GOT3 (cell line): Measurements from ENCODE around the gene KRTAP10-2.
"Not testable (repeated sequence)": the region's sequence is repeated elsewhere in the genome, so short reads cannot be mapped to it uniquely, and the experiment has no call there.

Source experiments
- DNase-seq: peaks from one replicate; lab custom pipeline; 2025; ENCODE audit warnings: mixed read lengths; lab: John Stamatoyannopoulos, UW

Gene KRTAP10-2, protein sequence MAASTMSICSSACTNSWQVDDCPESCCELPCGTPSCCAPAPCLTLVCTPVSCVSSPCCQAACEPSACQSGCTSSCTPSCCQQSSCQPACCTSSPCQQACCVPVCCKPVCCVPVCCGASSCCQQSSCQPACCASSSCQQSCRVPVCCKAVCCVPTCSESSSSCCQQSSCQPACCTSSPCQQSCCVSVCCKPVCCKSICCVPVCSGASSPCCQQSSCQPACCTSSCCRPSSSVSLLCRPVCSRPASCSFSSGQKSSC

DNA sequence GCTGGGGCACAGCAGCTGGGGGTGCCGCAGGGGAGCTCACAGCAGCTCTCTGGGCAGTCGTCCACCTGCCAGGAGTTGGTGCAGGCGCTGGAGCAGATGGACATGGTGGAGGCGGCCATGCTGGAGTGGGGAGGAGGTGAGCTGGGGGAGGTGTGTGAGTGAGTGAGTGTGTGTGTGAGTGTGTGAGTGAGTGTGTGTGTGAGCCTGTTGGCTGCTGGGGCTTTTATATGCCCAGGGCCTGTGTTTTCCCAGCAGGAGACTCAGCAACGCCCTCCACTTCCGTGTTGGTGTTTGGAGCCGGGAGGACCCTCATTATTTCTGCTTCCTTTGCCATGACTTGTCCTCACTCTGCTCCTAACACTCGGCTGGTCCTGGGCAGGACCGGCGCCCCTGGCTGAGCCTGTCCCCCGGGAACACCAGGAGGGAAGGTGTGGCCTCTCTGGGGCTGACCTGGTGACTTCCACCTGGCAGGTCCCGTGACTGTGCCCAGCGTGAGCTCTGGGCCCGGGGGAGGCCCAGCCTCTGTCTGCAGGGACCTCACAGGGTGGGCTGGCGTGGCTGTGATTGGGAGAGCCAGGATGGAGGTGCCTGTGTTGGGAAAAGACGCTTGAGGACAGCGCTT, at the start of gene KRTAP10-2:
TSS of gene KRTAP10-2 (minus strand) at position 166 of the 622 bp plus-strand sequence. CDS start at position 119, 47 bp downstream.
- no peak for DNase-seq

DNA sequence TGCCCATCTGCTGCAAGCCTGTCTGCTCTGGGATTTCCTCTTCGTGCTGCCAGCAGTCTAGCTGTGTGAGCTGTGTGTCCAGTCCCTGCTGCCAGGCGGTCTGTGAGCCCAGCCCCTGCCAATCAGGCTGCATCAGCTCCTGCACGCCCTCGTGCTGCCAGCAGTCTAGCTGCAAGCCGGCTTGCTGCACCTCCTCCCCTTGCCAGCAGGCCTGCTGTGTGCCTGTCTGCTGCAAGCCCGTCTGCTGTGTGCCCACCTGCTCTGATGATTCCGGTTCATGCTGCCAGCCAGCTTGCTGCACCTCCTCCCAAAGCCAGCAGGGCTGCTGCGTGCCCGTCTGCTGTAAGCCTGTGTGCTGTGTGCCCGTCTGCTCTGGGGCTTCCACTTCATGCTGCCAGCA, 49.8 kb upstream of the KRTAP10-2 start:
- not testable (repeated sequence) for DNase-seq

DNA sequence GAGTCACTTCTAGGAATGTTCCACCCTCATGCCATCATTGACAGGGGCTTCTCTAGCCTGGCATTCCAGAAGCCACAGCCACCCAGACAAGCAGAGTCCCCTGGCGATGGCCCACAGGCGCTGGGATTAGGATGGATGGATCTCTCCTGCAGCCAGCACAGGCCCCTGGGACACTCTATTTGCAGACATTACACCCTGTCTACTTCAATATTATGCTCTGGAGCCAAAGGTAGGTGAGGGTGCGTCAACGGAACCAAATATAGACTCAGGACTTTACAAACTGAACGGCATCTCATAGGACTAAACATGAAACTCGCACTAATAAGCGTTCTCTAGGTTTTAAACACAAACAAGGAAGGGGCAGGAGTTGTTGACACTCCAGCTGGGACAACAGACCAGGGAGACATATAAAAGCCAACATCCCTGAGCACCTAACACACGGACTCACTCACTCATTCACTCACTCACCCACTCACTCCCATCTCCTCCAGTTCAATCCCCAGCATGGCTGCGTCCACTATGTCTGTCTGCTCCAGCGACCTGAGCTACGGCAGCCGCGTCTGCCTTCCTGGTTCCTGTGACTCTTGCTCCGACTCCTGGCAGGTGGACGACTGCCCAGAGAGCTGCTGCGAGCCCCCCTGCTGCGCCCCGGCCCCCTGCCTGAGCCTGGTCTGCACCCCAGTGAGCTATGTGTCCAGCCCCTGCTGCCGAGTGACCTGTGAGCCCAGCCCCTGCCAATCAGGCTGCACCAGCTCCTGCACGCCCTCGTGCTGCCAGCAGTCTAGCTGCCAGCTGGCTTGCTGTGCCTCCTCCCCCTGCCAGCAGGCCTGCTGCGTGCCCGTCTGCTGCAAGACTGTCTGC, 49.0 kb upstream of the KRTAP10-2 start, which contains the start of gene KRTAP10-7:
TSS of gene KRTAP10-7 (plus strand) at position 480 of the 861 bp plus-strand sequence. CDS start at position 505, 25 bp downstream.
- not testable (repeated sequence) for DNase-seq

DNA sequence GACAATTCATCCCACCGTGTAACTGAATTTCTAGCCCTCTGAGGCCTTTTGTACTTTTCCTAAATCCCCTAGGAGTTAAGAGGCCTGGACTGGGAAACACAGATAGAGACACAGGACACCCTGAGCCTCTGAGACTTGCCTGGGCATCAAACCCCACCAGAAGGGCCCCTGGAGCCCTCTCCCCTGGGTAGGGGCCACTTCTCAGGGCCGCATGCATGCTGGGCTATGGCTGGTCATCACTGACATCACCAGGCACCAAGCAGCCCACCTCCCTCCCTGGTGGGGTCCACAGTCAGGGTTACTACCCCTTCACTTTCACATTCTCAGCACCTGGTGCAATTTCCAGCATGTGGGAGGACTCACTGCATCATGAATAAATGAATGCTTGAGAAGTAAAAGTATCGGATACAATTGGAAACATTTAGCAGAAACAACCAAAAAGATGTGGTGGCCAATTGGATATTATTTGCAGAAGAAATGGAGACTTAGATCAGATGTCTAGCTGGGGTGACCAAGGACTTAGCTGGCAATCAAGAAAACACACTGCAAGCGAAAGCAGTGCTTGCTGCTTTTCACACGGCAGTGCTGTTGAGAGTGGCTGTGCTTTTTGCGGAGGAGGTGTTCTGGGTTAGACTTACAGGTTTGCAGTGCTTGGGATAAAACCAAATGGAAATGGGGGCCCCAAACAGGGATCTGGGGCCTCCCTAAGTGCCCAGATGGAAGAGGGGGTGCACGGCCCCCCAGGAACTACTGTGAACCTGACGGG, 48.1 kb upstream of the KRTAP10-2 start:
- no peak for DNase-seq

DNA sequence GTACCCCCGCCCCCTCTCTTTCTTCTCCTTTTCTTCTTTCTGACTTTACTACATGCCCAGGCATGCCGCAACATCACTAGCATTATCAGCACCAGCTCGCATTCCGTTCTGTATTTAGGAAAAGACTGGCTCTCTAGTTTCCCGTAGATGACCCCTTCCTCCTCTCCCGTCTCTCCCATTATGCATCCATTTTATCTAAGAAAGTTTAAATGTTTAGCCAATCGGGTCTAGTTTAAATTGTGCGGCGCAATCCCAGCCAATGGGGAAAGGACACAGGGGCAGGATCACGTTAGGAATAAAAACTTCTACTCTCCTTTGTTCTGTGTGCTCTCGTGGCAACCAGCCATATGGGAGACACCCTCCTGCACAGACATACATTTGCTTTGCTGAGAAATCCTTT, 46.8 kb upstream of the KRTAP10-2 start:
- no peak for DNase-seq

DNA sequence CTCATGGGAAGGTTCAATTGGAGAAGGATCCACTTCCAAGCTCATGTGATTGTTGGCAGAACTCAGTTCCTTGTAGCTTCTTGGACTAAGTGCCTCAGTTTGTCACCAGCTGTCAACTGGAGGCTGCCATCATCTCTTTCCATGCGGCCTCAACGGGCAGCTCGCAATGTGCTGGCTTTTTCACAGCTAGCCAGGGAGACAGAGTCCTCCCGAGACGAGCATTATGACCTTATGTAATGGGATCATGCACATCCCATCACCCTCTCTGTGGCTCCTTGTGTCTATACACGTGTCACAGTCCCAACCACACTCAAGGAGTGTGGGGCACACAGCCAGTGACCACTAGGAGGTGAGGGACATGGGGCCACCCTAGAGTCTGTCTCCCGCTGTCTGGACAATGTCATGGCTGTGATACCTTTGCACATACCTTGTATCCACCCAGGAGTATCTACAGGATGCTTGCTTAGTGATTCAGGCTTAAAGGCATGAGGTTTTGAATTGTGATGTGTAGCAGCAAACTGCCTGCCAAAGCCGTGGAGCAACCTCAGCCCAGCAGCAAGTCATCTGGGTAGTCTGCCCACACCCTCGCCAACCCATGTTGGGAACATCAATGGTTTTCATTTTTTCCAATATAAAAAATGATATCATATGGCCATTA, 44.9 kb upstream of the KRTAP10-2 start:
- DNase-seq, result no peak

DNA sequence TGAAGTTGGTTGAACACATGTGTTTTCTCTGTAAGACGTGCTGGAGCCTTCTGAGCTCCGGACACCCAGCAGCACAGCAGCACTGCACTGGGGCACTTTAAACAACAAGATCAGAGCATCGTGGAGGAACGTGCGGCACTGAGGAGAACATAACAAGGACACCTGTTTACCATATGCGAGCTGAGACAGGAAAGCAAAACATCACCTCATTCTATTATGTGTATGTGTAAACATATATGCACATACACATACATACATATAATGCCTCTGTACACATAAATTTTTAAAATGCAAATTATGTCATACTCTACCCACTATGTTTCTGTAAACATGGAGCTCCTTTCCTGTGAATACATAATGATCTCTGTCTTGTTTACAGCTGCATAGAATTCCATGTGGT, 44.2 kb upstream of the KRTAP10-2 start:
- DNase-seq, result no peak

DNA sequence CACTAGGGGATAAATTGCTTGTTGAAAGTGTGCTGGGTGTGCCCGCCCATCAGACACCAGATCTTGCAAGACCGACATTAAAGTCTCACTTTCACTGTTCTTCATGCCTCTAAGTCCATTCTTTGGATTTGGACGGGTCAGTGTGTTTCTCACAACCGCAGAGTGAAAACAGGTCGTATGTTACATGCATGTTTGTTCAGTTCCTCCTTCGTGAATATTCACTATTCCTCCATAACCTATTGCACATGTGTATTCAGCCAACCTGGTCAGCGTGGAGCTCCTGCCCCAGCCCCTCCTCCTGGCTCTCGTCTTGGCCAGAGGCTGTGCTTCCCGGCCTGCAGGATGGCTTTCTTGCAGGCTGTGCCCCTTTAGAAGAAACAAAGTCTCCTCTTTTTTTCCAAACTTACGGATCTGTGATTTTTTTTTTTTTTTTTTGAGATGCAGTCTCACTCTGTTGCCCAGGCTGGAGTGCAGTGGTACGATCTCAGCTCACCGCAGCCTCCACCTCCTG, 43.2 kb upstream of the KRTAP10-2 start:
- DNase-seq, result no peak

DNA sequence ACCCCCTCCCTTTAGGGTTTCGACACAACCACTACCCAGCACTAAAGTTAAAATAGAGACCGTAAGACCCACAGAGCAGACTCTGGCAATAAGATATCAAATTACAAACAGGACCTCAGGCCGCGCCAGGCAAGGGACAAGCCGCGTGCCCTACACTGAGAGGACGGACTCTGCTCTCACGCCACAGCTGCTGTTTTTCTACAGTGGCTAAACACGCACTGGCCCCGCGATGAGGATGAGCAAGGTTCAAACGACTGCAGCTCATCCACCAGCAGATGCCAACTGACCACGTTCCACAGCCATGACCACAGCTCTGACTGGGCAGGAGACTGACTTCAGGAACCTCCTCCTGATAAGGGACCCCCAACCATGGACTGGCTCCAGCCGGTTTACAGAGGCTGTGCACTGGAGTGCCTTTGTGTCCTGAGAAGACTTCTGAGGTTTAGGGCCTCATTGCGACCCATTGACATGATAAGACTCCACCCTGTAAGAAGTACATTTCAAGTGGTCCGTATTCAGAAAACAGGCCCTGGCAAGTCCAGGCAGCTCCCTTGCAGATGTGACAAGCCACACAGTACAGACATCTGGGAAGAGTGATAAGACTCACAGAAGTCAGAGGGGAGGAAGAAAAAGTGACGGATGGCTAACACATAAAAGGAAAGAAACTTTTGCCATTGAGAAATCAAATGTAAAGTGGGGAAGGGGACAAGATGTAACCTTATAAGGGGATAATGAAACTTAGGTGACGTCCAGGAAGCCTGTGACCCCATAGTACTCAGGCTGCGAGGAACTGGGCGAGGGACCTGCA, 42.5 kb upstream of the KRTAP10-2 start:
- no peak for DNase-seq

DNA sequence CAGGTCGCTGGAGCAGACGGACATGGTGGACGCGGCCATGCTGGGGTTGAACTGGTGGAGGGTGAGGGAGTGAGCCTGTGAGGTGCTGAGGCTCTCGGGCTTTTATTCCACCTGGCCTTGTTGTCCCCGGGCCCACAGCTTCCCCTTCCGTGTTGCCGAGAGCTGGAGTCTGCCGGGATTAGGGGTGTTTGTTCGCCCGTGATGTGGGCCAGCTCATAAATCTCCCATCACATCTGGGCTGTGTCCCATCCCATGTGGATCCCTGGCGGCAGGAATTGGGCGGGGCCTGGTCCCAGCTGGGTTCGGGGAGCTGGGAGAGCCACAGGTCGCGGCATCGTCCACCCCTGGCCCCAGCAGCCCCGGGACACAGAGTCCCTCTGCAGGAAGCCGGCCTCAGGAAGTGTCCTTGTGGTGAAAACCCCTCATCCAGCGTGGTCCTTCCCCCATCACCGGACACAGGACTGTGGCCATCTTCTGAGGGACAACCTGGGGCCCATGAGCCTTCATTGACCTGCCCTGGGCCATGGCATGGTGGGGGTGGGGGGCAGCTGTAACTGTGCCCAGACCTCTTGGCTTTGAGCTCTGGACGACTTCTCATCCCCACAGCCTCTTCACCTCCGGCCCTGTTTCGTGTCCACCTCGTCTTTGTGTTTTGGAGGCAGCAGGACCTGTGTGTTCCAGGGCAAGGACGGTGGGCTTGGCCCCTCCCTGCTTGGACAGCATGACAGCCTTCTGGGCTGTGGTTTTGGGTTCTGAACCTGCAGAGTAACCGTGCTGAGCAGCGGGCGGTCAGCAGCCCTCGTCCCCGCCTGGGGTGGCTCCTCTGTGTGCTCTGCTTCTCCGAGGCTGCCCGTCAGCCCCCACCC, 41.4 kb upstream of the KRTAP10-2 start, which contains the start of gene KRTAP10-6:
TSS of gene KRTAP10-6 (minus strand) at position 60 of the 866 bp plus-strand sequence. CDS start at position 39, 21 bp downstream.
- DNase-seq, result no peak

DNA sequence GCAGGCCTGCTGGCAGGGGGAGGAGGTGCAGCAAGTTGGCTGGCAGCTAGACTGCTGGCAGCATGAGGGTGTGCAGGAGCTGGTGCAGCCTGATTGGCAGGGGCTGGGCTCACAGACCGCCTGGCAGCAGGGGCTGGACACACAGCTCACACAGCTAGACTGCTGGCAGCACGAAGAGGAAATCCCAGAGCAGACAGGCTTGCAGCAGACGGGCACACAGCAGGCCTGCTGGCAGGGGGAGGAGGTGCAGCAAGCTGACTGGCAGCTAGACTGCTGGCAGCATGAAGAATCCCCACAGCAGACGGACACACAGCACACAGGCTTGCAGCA, 40.5 kb upstream of the KRTAP10-2 start:
- not testable (repeated sequence) for DNase-seq

DNA sequence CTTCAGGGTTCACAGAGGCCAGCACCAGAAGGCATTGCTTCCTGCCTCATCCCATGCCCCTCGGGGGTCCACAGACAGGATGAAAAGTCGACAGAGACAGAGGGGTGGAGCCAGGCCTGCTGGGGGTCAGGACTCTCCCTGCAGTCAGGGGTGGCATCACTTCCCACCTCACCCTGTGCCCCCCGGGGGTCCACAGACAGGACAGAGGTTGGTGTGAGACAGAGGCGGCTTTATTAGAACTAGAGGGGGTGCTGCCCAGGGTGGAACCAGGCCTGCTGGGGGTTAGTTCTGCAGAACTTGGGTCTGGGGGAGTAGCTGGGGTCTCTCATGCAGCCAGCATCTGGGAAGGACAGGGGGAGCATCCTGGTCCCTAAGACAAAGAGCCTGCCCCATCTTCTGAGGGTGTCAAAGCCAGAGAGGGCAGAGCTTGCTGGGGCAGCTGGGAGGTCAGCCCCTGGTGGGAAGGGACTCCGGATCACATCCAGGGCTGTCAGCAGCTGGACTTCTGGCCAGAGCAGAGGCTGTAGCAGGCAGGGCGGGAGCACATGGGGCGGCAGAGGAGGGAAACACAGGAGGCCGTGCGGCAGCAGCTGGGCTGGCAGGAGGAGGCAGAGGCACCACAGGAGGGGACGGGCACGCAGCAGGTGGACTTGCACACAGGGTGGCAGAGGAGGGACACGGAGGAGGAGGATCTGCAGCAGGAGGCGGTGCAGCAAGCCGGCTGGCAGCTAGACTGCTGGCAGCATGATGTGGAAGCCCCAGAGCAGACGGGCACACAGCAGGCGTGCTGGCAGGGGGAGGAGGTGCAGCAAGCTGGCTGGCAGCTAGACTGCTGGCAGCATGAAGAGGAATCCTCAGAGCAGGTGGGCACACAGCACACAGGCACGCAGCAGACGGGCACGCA, 39.8 kb upstream of the KRTAP10-2 start:
- not testable (repeated sequence) for DNase-seq

DNA sequence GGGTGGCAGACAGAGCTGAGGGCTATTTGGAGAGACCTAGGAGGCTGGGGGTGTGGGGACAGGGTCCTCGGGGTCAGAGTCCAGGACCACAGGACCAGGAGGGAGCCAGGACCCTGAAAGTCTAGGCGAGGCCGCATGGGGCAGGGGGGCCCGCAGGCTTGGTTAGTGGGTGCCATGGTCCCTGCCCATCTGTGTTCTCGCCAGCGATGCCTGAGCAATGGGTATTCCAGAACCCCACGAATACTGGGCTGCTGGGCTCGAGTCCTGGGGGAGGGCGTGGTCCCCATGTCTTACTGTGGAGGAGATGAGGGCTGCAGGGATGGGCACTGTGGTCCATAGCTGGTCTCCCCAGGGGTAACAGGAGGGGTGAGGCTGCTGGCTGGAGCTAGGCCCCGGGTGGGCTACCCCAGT, 39.0 kb upstream of the KRTAP10-2 start:
- no peak for DNase-seq

DNA sequence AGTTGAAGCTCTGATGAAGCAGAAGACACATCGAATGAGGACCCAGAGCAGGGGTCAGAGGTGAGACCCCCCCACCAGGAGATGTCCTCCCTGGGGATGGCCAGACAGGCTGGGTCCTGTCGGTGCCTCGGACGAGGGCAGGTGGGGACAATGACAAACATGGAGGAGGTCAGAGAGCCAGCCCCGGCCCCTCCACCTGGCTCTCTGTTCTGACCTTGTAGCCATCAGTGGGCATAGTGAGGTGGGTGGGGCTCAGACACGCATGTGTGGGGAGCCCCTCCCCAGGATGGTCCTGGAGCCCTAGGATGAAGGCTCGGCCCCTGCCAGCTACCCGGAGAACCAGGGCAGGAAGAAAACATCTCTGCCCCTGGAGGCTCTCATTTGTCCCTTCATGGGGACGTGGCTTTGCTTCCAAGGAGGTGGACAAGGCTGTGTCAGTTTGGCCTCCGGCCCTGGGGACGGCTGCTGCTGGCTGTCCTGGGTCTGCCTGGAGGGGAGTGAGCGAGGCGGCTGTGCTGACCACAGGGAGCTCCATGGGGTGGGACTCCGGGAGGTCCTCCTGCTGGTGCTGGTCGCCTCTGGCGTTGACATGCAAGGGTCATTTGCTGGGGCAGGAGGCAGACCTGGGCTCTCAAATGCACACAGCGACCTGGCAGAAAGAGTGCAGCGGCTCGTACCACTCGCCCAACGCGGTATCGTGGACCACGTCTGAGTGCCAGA, 38.4 kb upstream of the KRTAP10-2 start:
- no peak for DNase-seq

DNA sequence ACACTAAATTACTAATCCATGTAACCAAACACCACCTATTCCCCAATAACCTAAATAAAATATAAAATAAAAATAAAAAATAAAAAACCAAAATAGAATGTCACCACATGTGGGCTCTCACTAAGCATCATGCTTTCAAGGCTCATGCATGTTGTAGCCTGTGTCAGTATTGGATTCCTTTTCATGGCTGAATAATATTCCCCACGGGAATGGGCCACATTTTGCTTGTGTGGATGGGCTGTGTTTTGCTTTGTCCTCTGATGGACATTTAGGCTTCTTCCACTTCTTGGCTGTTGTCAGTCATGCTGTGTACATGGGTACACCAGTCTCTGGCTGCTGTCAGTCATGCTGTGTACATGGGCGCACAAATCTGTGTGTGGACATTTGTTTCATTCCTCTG, 37.8 kb upstream of the KRTAP10-2 start:
- no peak for DNase-seq

DNA sequence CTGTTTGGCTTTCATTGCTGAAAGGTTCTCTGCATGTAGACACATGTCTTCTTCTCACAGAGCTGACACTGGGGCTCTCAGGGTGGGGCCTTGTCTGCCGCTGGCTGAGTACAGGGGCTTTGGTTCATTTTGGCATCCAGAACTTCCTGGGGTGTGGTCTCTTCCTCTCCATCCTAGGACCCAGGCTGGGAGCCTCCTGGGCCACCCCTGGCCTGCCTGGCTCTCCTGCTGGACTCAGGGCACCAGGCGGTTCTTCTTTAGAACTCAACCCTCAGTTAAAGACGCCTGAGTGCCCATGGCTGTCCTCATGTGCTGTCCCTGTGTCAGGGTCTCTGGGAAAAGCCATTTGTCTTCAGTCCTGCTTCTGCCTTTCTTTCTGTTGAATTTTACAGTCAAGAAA, 34.6 kb upstream of the KRTAP10-2 start:
- DNase-seq, result no peak

DNA sequence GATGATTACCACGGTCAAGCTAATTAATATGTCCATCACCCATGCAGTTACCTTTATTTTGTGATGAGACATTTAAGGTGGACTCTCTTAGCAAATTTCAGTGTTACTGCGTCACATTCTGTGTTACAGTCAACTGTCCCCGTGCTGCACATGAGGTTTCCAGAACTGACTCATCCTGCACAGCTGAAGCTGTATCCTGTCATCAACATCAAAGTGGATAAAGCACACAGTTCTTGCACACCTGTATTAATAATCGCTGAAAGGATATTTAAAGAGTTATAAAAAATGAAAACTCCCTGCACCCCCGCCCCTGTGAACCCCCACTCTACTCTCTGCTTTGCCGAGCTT, 32.5 kb upstream of the KRTAP10-2 start:
- DNase-seq, result no peak
